Vein endothelial cell (primary cell): ENCODE data around the gene MAGED4. TPM values are rescaled to one million over a fixed set of nuclear protein-coding genes. Genes with fewer than 3 reads are reported as not detected.

Source experiments
- small RNA-seq: library from RNA; depleted of rRNA; stranded (forward); fragments of <200 nt; gene quantifications from one replicate; pipeline ENCODE3, GENCODE V24; 2012
- total RNA-seq: library from RNA; depleted of rRNA; stranded (reverse); fragments of >200 nt; gene quantifications from 2 replicates; pipeline ENCODE4 v1.2.3, GENCODE V29; 2012

The MAGED4 gene, protein sequence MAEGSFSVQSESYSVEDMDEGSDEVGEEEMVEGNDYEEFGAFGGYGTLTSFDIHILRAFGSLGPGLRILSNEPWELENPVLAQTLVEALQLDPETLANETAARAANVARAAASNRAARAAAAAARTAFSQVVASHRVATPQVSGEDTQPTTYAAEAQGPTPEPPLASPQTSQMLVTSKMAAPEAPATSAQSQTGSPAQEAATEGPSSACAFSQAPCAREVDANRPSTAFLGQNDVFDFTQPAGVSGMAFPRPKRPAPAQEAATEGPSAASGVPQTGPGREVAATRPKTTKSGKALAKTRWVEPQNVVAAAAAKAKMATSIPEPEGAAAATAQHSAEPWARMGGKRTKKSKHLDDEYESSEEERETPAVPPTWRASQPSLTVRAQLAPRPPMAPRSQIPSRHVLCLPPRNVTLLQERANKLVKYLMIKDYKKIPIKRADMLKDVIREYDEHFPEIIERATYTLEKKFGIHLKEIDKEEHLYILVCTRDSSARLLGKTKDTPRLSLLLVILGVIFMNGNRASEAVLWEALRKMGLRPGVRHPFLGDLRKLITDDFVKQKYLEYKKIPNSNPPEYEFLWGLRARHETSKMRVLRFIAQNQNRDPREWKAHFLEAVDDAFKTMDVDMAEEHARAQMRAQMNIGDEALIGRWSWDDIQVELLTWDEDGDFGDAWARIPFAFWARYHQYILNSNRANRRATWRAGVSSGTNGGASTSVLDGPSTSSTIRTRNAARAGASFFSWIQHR
- 7.0 and 15.7 TPM in 2 replicates for total RNA-seq

DNA sequence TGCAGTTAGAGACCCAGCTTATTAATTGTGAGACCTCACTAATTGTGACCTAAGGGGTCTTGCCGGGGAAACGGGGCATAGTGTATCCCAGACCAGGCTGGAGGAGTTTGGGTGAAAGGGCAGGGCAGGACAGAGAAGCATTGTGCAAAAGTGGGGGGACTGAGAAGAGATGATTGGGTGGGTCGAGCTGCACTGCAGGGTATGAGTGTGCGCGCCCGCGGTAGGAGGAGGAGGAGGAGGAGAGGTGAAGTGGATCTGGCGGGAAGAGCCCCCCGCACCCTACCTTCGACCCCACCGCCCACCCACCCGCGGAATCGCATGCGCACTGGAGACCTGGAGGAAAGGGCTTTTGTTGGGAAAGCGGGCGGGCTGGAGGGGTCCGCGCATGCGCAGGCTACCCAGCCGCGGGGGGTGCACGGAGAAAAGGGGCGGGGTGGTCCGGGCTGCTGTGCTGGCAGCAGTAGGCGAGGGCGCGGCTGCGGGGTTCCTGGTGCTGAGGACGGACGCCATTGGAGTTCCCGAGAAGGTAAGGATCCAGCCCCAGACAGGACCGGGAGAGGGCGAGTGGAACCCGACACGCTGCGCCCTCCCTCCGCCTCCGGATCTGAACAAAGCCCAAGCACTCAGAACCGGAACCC lies at the start of gene MAGED4:
MAGED4 (plus strand) TSS at position 449 of the 638 bp plus-strand sequence. CDS start 1,035 bp downstream, outside the sequence.

Small RNAs within 50 kb of the gene (small RNA-seq; reads per million reads assigned to genes)
- not detected for gene SNORA11D

Other genes with a start within 250 kb of the MAGED4 start
- 5.2 and 12.4 TPM in 2 replicates for gene MAGED4B, start 115.7 kb upstream of the MAGED4 start, total RNA-seq
- gene XAGE2, start 184.1 kb downstream of the MAGED4 start, total RNA-seq: not detected in 2 replicates